Measurements from ENCODE around the gene VWA5B1.

DNA sequence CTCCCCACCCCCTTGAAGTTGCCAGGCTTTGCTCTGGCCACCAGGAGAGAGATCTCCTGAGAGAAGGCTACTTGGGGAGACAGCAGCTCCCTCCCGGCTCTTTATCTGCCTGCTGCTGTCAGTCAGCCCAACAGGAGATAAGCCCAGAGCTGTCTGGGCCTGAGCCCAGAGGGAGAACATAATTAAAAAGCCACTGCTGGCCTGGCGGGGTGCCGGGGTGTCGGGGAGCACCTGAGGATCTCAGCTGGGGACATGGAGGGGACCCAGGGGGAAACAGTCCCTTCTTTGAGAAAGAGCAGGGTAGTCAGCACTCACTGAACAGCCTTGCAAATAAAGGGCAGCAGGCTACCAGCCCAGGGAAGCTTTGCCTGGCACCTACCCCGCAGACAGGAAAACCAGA, 17.9 kb downstream of the VWA5B1 start:
- TF ChIP-seq GATA2 (IDR thresholded peaks at IDR 0.05; ENCODE audit: low read depth, low read length) = peak; percentile 91
- TF ChIP-seq GATA3 (IDR thresholded peaks at IDR 0.05; ENCODE audit: low read depth, low read length) = no peak

All from SH-SY5Y (cell line).